ENCODE data around the gene PHKG1. TPM values are rescaled to one million over a fixed set of nuclear protein-coding genes. Genes with fewer than 3 reads are reported as not detected.
A peak's percentile ranks its signal among the peaks of the same experiment; 100 is the strongest.
"Not testable (repeated sequence)": the region's sequence is repeated elsewhere in the genome, so short reads cannot be mapped to it uniquely, and the experiment has no call there.

PHKG1 gene
- polyA plus RNA-seq, 2 of the 4 experiments (the other 2 are of a cell fraction) = 0.41 to 1.0 TPM

GRCh38 chr7:56046721-56047445, 45.9 kb downstream of the PHKG1 start:
- no peak for FAIRE-seq
- POLR2A ChIA-PET = no interaction called here
- DNase-seq (ENCODE audit: low read depth in 1 of 2, low spot score in 1 of 2) = peak in 1 of 2 experiments; percentile 74

DNA sequence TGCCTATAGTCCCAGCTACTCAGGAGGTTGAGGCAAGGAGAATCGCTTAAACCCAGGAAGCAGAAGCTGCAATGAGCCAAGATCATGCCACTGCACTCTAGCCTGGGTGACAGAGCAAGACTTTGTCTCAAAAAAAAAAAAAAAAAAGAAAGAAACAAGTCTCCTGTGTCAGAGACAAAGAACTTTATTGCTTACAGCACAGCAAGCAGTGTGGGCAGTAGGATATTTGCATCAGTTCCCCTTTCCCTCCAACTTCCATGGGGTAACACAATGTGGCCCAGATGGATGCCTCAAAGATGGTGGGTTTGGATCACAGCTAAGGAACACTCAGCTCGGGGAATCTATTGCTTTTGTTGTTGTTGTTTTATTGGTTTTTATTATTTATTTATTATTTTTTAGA, 47.0 kb downstream of the PHKG1 start:
- Histone ChIP-seq H3K4me1 (peaks cover 49% of the 10 kb centered on the region), H3K27ac (peak overlapping the region; percentile 86 to 93), H3K4me2 (peak overlapping the region; percentile 87; the same call in 2 of the 3 replicates)
- CTCF ChIA-PET = interaction anchor here (0.6 to 1.5 kb wide), 3 partner anchors 10 to 51 kb away, joined by 3 to 4 read pairs (median 3); no protein-coding TSS in a partner anchor
- WGBS (ENCODE audit: missing lambda C conversion rate) = 85% methylated on average over 2 of the region's 2 CpGs
- H3K9me3 ChIP-seq; H3K4me3 ChIP-seq; DNase-seq (ENCODE audit: low read depth in 1 of 2, low spot score in 1 of 2); ATAC-seq; POLR2A ChIA-PET; FAIRE-seq: not testable (repeated sequence)

More at GRCh38 chr7:56046721-56047445, 45.9 kb downstream of the PHKG1 start:
- H3K9me3 ChIP-seq = no peaks in the 10 kb centered on the region
- no peak for TF ChIP-seq HOXB13 (CRISPR knock-in tag; IDR thresholded peaks at IDR 0.05; ENCODE audit: low read depth)
- TF ChIP-seq FOSL2 (IDR thresholded peaks at IDR 0.05) = no peak
- TF ChIP-seq FOSL2 (CRISPR knock-in tag; IDR thresholded peaks at IDR 0.05) = 0 out of 2 replicates have a peak, but pooled peaks have one; percentile 13
- no peak for TF ChIP-seq HDAC2 (IDR thresholded peaks at IDR 0.05)
- TF ChIP-seq, protein P1, sequence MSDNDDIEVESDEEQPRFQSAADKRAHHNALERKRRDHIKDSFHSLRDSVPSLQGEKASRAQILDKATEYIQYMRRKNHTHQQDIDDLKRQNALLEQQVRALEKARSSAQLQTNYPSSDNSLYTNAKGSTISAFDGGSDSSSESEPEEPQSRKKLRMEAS (IDR thresholded peaks at IDR 0.05) = 0 out of 2 replicates have a peak, but pooled peaks have one; percentile 5
- no peak for TF ChIP-seq PHF8 (IDR thresholded peaks at IDR 0.05; ENCODE audit: borderline replicate concordance, low read depth)
- 0 out of 2 replicates have a peak, but pooled peaks have one; percentile 9 for TF ChIP-seq KDM1A (IDR thresholded peaks at IDR 0.05; ENCODE audit: low read depth)
- H3K4me1 ChIP-seq = peaks cover 49% of the 10 kb centered on the region
- peak overlapping the region; percentile 86 to 93 for H3K27ac ChIP-seq
- ATAC-seq = peak; percentile 9 to 17; a peak in 3 of 6 replicates
- no peak overlapping the region for H3K4me3 ChIP-seq
- WGBS (ENCODE audit: missing lambda C conversion rate) = 23% methylated on average over 5 of the region's 5 CpGs
- peak overlapping the region; percentile 87 for H3K4me2 ChIP-seq
- CTCF ChIA-PET = interaction anchor here (0.7 kb wide), 1 partner anchor 40 kb away, joined by 4 read pairs; no protein-coding TSS in a partner anchor

- Histone ChIP-seq H3K4me1 (peaks cover 6% of the 10 kb centered on the region; the same call in 2 of the 3 replicates), H3K9me3 (no peaks in the 10 kb centered on the region), H3K27ac (0 out of 6 replicates have a peak overlapping the region, but pooled peaks of 1 of the 2 experiments have one; percentile 0), H3K4me3 (no peak overlapping the region), H3K4me2 (no peak overlapping the region)
- ATAC-seq (no peak), FAIRE-seq (no peak), DNase-seq (ENCODE audit: low read depth in 1 of 2, low spot score in 1 of 2) (no peak)
- TF ChIP-seq HOXB13 (CRISPR knock-in tag; IDR thresholded peaks at IDR 0.05; ENCODE audit: low read depth) = no peak
- TF ChIP-seq KDM5A (IDR thresholded peaks at IDR 0.05) = no peak
- TF ChIP-seq, protein P1 (IDR thresholded peaks at IDR 0.05) = no peak
- no peak for TF ChIP-seq PHF8 (IDR thresholded peaks at IDR 0.05; ENCODE audit: borderline replicate concordance, low read depth)
- TF ChIP-seq RAD21 (conservative IDR thresholded peaks at IDR 0.05 in 1 of 2, IDR thresholded peaks at IDR 0.05 in 1 of 2) = no peak
- no peak for TF ChIP-seq RARB (CRISPR knock-in tag; IDR thresholded peaks at IDR 0.05)
- TF ChIP-seq HOXA7 (CRISPR knock-in tag; IDR thresholded peaks at IDR 0.05) = no peak
- no peak for TF ChIP-seq EHMT2 (IDR thresholded peaks at IDR 0.05; ENCODE audit: low read depth)
- no peak for TF ChIP-seq ESRRA (IDR thresholded peaks at IDR 0.05; ENCODE audit: borderline replicate concordance, low read length)
- no peak for TF ChIP-seq E2F6 (IDR thresholded peaks at IDR 0.05; ENCODE audit: borderline replicate concordance, low read depth)
- ChIA-PET POLR2A (interaction anchor here (1.9 kb wide), 1 partner anchor 11 kb away, joined by 10 read pairs; the partner anchor contains the start of genes CCT6A and PSPH), CTCF (interaction anchor here (0.6 to 1.9 kb wide), 3 partner anchors 10 to 24 kb away, joined by 3 to 6 read pairs (median 3); partner anchors contain the start of gene PSPH)
- 79% methylated on average over 3 of the region's 3 CpGs for WGBS (ENCODE audit: missing lambda C conversion rate)
Measured at GRCh38 chr7:56040730-56041129, 52.0 kb downstream of the PHKG1 start.

All from A549 (cell line).